Gastroesophageal sphincter (tissue), 2 donors: ENCODE results near the gene NFE2L3.

Experiments
- EP300 ChIP-seq: sonication (generic); formaldehyde crosslinking; IDR thresholded peaks from one replicate; pipeline ENCODE4 v1.6.1; 2017; ENCODE audit warnings: antibody characterized with exemption, mild to moderate bottlenecking
- POLR2A ChIP-seq, 2 donors: fragments of 450-650 bp; IDR thresholded peaks; one replicate each; pipeline ENCODE4 v1.6.1; 2017; ENCODE audit warnings: antibody characterized with exemption in 2 of 2, mild to moderate bottlenecking in 2 of 2, moderate library complexity in 1 of 2

GRCh38 chr7:26153241-26153822 is 1.3 kb downstream of the NFE2L3 start:
- TF ChIP-seq POLR2A (IDR thresholded peaks at IDR 0.05): no peak
- no peak for TF ChIP-seq EP300
